Measurements from ENCODE around the gene INO80B. TPM values are rescaled to one million over a fixed set of nuclear protein-coding genes. Genes with fewer than 3 reads are reported as not detected.

Gene INO80B
- total RNA-seq, 2 experiments from 2014 or later = 29.2 to 44.5 TPM

DNA sequence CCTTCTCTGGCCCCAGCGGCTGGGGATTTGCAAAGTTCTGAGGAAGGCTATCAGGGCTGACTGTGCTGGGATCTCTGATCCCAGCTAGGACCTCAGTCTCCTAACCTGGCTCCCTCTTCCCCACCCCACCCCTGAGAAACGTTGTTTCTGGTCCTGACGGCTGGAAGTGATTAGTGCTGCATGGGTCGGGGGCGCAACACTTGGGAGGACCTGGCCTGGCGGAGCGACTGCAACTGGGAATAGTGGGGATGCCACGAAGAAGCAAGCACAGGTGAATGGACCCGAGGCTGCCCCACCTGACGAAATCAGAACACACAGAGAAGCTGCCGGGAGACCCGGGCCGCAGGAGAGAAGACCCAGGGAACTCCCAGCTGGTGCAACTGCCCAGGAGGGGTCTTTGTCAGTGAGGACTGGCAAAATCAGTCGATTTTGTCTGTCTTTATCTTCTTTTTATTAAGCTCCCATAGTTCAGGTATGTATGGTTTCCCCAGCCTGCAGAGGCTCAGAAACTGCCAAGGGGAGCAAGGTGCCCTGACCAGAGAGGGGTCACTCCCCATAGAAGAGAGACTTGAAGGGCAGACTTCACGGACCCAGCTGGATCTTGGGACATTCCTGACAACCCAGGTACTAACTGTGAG lies 45.2 kb downstream of the INO80B start:
- H3K36me3 ChIP-seq (ENCODE audit: insufficient read depth, low read length) = peaks cover 4% of the 10 kb centered on the region; the same call in 1 of the 2 replicates
- no peak overlapping the region for H3K4me2 ChIP-seq (ENCODE audit: low read length)
- H3K4me3 ChIP-seq (ENCODE audit: low read depth, low read length, poor library complexity, severe bottlenecking) = no peak overlapping the region
- CTCF ChIA-PET (ENCODE audit: unreplicated experiment) = no interaction called here
- POLR2A ChIA-PET = interaction anchor here (1.1 kb wide), 1 partner anchor 74 kb away, joined by 3 read pairs; no protein-coding TSS in a partner anchor
- H3K9me3 ChIP-seq (ENCODE audit: low read length) = no peaks in the 10 kb centered on the region
- no peak overlapping the region for H3K27ac ChIP-seq (ENCODE audit: low read depth, low read length, poor library complexity, severe bottlenecking)
- no peaks in the 10 kb centered on the region for H4K20me1 ChIP-seq (ENCODE audit: insufficient read depth, low read length)
- H3K79me2 ChIP-seq (ENCODE audit: insufficient read depth, low read depth, low read length) = no peaks in the 10 kb centered on the region
- BruUV-seq (replicated peaks) = no TSS peak
- H3K4me1 ChIP-seq (ENCODE audit: insufficient read depth, low read length, poor library complexity, severe bottlenecking) = peaks cover 9% of the 10 kb centered on the region
- DNase-seq (ENCODE audit: low spot score) = no peak
- intact Hi-C loops (cut with micrococcal nuclease; ENCODE audit: unreplicated experiment) = no loop called here
- TF ChIP-seq EZH2phosphoT487 (IDR thresholded peaks at IDR 0.05; ENCODE audit: borderline replicate concordance, low read depth, low read length) = no peak
- TF ChIP-seq, protein P1, sequence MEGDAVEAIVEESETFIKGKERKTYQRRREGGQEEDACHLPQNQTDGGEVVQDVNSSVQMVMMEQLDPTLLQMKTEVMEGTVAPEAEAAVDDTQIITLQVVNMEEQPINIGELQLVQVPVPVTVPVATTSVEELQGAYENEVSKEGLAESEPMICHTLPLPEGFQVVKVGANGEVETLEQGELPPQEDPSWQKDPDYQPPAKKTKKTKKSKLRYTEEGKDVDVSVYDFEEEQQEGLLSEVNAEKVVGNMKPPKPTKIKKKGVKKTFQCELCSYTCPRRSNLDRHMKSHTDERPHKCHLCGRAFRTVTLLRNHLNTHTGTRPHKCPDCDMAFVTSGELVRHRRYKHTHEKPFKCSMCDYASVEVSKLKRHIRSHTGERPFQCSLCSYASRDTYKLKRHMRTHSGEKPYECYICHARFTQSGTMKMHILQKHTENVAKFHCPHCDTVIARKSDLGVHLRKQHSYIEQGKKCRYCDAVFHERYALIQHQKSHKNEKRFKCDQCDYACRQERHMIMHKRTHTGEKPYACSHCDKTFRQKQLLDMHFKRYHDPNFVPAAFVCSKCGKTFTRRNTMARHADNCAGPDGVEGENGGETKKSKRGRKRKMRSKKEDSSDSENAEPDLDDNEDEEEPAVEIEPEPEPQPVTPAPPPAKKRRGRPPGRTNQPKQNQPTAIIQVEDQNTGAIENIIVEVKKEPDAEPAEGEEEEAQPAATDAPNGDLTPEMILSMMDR (conservative IDR thresholded peaks at IDR 0.05; ENCODE audit: low read length) = no peak
- H3K9me2 ChIP-seq (ENCODE audit: insufficient read depth, low read length) = no peaks in the 10 kb centered on the region
- no peak overlapping the region for H2AFZ ChIP-seq (ENCODE audit: low read length)

DNA sequence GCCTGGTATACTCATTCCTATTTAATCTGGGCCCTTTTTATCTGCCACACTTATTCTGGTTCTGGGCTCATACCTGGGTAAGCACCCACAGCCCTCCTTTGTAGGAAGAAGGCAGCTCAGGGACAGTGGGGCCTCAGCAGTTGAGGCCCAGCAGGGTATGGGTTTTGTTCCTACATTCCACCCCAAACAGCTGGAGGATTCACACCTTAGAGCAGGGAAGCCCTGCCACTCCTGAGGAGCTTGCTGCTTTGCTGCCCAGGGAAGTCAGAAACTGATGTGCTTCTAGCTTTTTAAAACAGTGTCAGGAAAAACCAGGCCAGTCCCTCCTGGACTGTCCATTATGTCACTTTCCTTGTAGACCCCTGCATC lies 45.7 kb downstream of the INO80B start:
- H3K4me1 ChIP-seq (ENCODE audit: insufficient read depth, low read length, poor library complexity, severe bottlenecking) = peaks cover 11% of the 10 kb centered on the region

More for the DNA sequence above, 45.7 kb downstream of the INO80B start:
- no peak for DNase-seq (ENCODE audit: low spot score)
- BruUV-seq (replicated peaks) = no TSS peak
- CTCF ChIA-PET (ENCODE audit: unreplicated experiment) = no interaction called here
- Histone ChIP-seq H3K9me2 (ENCODE audit: insufficient read depth, low read length) (no peaks in the 10 kb centered on the region), H3K9me3 (ENCODE audit: low read length) (no peaks in the 10 kb centered on the region), H3K27ac (ENCODE audit: low read depth, low read length, poor library complexity, severe bottlenecking) (no peak overlapping the region), H2AFZ (ENCODE audit: low read length) (no peak overlapping the region), H3K4me2 (ENCODE audit: low read length) (no peak overlapping the region), H4K20me1 (ENCODE audit: insufficient read depth, low read length) (no peaks in the 10 kb centered on the region), H3K79me2 (ENCODE audit: insufficient read depth, low read depth, low read length) (no peaks in the 10 kb centered on the region), H3K4me3 (ENCODE audit: low read depth, low read length, poor library complexity, severe bottlenecking) (no peak overlapping the region), H3K36me3 (ENCODE audit: insufficient read depth, low read length) (peaks cover 9% of the 10 kb centered on the region)
- POLR2A ChIA-PET = interaction anchor here (1.1 kb wide), 1 partner anchor 74 kb away, joined by 3 read pairs; no protein-coding TSS in a partner anchor
- intact Hi-C loops (cut with micrococcal nuclease; ENCODE audit: unreplicated experiment) = no loop called here
- TF ChIP-seq EZH2phosphoT487 (IDR thresholded peaks at IDR 0.05; ENCODE audit: borderline replicate concordance, low read depth, low read length) = no peak
- TF ChIP-seq, protein P1 (conservative IDR thresholded peaks at IDR 0.05; ENCODE audit: low read length) = no peak

Data from OCI-LY7 (cell line).